Endothelial cell of umbilical vein (primary cell): ENCODE measurements around the gene P2RX4. TPM values are rescaled to one million over a fixed set of nuclear protein-coding genes. Genes with fewer than 3 reads are reported as not detected.

Source experiments
- BruUV-seq: library from RNA; stranded (reverse); fragments of 400-500 nt; replicated peaks from 2 replicates; lab custom pipeline; 2021; lab: Mats Ljungman, UMichigan
- CTCF ChIA-PET: fragments of 300-600, 350-600 bp; sonication (Branson Sonifier 250); formaldehyde crosslinking; loops from one replicate; lab custom pipeline; 2021; ENCODE audit warnings: antibody characterized with exemption, inconsistent platforms; lab: Charles Lee
- POLR2A ChIA-PET: fragments of 300-600, 350-600 bp; sonication (Branson Sonifier 250); formaldehyde crosslinking; loops from one replicate; lab custom pipeline; 2021; ENCODE audit warnings: antibody characterized with exemption, inconsistent platforms; lab: Charles Lee
- DNase-seq: peaks from one replicate; pipeline ENCODE4 v3.0.0-alpha.2; 2011; ENCODE audit warnings: low read depth, low spot score
- FAIRE-seq: peaks from 2 replicates; lab custom pipeline; 2011; peaks lifted over from hg19 to GRCh38; lab: Jason Lieb, UNC
- H2AFZ ChIP-seq: 2 replicates; pipeline ENCODE4 v1.6.0; 2012; ENCODE audit warnings: low read depth, low read length, control low read depth, inconsistent platforms
- H3K27ac ChIP-seq: 2 replicates; pipeline ENCODE4 v1.5.1; 2011; ENCODE audit warnings: low read depth, mild to moderate bottlenecking, control low read depth, low read length, moderate library complexity; ENCODE audit not compliant: insufficient read depth
- H3K27me3 ChIP-seq, 2 experiments: 2 replicates each; pipeline versions ENCODE4 v1.6.0 to v1.6.1; 2011; ENCODE audit warnings: low read length in 2 of 2, mixed read lengths in 1 of 2; ENCODE audit not compliant: control insufficient read depth in 2 of 2, insufficient read depth in 2 of 2
- H3K36me3 ChIP-seq, 2 experiments: 2 replicates in 1 of 2; 3 replicates in 1 of 2; pipeline ENCODE4 v1.5.1; 2011; ENCODE audit warnings: low read length in 2 of 2, mild to moderate bottlenecking in 1 of 2, moderate library complexity in 1 of 2; ENCODE audit not compliant: control insufficient read depth in 2 of 2, insufficient read depth in 2 of 2; ENCODE audit errors: extremely low read depth in 1 of 2
- H3K4me1 ChIP-seq: 3 replicates; pipeline ENCODE4 v1.5.1; 2011; ENCODE audit warnings: mild to moderate bottlenecking, low read length; ENCODE audit not compliant: control insufficient read depth, insufficient read depth; ENCODE audit errors: extremely low read depth
- H3K4me2 ChIP-seq: 2 replicates; pipeline ENCODE4 v1.6.1; 2011; ENCODE audit warnings: low read length, control low read depth, mixed read lengths; ENCODE audit not compliant: insufficient read depth
- H3K4me3 ChIP-seq, 3 experiments: fragments of 200-600 bp in 1 of 3; sonication (generic), shearing (Covaris generic) in 1 of 3; replicated peaks in 1 of 3; 2 replicates each; pipeline ENCODE4 v1.5.1; 2011 to 2016; ENCODE audit warnings: control low read depth in 3 of 3, low read length in 3 of 3, mild to moderate bottlenecking in 2 of 3, inconsistent platforms in 1 of 3, low read depth in 1 of 3, moderate library complexity in 1 of 3; ENCODE audit not compliant: insufficient read depth in 1 of 3
- H3K79me2 ChIP-seq: 2 replicates; pipeline ENCODE4 v1.6.0; 2012; ENCODE audit warnings: low read length, inconsistent platforms; ENCODE audit not compliant: control insufficient read depth, insufficient read depth
- H3K9ac ChIP-seq: replicated peaks from 2 replicates; pipeline ENCODE3; 2011; ENCODE audit warnings: low read length, control low read depth; ENCODE audit not compliant: insufficient read depth; ENCODE audit errors: extremely low read depth
- H3K9me1 ChIP-seq: replicated peaks from 3 replicates; pipeline ENCODE4 v1.6.0; 2011; ENCODE audit warnings: mild to moderate bottlenecking, low read length; ENCODE audit not compliant: control insufficient read depth, insufficient read depth; ENCODE audit errors: extremely low read depth
- H3K9me3 ChIP-seq: replicated peaks from 2 replicates; pipeline ENCODE4 v1.5.1; 2012; ENCODE audit warnings: low read length, inconsistent platforms; ENCODE audit not compliant: control insufficient read depth, insufficient read depth
- H4K20me1 ChIP-seq: replicated peaks from 2 replicates; pipeline ENCODE3; 2011; ENCODE audit warnings: mild to moderate bottlenecking, low read length; ENCODE audit not compliant: control insufficient read depth, insufficient read depth; ENCODE audit errors: extremely low read depth
- EZH2 ChIP-seq: IDR thresholded peaks from 2 replicates; pipeline ENCODE4 v1.6.1; 2012; ENCODE audit warnings: borderline replicate concordance, low read depth, mild to moderate bottlenecking, moderate library complexity, low read length, inconsistent platforms; ENCODE audit not compliant: severe bottlenecking
- GATA2 ChIP-seq: IDR thresholded peaks from 2 replicates; pipeline ENCODE4 v1.7.0; 2011; ENCODE audit warnings: low read depth, mild to moderate bottlenecking, moderate library complexity, mixed read lengths, low read length; ENCODE audit not compliant: insufficient read length, insufficient read depth
- JUN ChIP-seq: IDR thresholded peaks from 2 replicates; pipeline ENCODE4 v1.6.1; 2011; ENCODE audit warnings: borderline replicate concordance, low read depth; ENCODE audit not compliant: insufficient read length, insufficient read depth
- POLR2A ChIP-seq: IDR thresholded peaks from 2 replicates; pipeline ENCODE4 v1.6.1; 2012; ENCODE audit warnings: low read depth, mild to moderate bottlenecking, control low read depth, low read length
- POLR2AphosphoS5 ChIP-seq: IDR thresholded peaks from 2 replicates; pipeline ENCODE4 v1.6.1; 2012; ENCODE audit warnings: low read depth, mild to moderate bottlenecking, control low read depth, low read length, moderate library complexity; ENCODE audit not compliant: insufficient read depth
- dilution Hi-C: fragments of 300-500 bp; cut with MboI; formaldehyde crosslinking; loops from one replicate; pipeline ENCODE4 v1.15.0; 2019; ENCODE audit warnings: low sequenced_read_pairs; ENCODE audit not compliant: extremely low pct_ligation_motif_present
- intact Hi-C: fragments of 100-400 bp; cut with micrococcal nuclease; formaldehyde crosslinking; loops from one replicate; pipeline ENCODE4 v1.10.0; 2022
- polyA plus RNA-seq, 4 experiments: library from polyadenylated mRNA; depleted of rRNA in 3 of 4; stranded (reverse) in 3 of 4; unstranded in 1 of 4; fragments of >200 nt; gene quantifications; 2 replicates each; pipeline versions ENCODE4 v1.2.1 to v1.2.3, GENCODE V29; 2011 to 2012; ENCODE audit warnings: missing spikeins in 1 of 4
- total RNA-seq: library from RNA; stranded (reverse); gene quantifications from 2 replicates; pipeline ENCODE4 v1.2.3, GENCODE V29; 2021
- TF ChIP-seq, protein P1 (sequence below), 2 donors: IDR thresholded peaks; 1 replicate in 1 of 2; 2 replicates in 1 of 2; pipeline ENCODE4 v1.5.1; 2011; ENCODE audit warnings: low read length in 2 of 2, mild to moderate bottlenecking in 2 of 2, moderate library complexity in 2 of 2, control low read depth in 1 of 2, inconsistent platforms in 1 of 2, low read depth in 1 of 2; ENCODE audit not compliant: insufficient read depth in 1 of 2; ENCODE audit errors: extremely low read depth in 1 of 2
- TF ChIP-seq, protein P2 (sequence below): IDR thresholded peaks from 2 replicates; pipeline ENCODE4 v1.6.1; 2011; ENCODE audit not compliant: insufficient read depth, insufficient read length

P2RX4 gene
- total and polyA plus RNA-seq, 2 donors (not counting 3 experiments of a cell fraction or from before 2014, with no cell fraction given), result 92.8 to 116 TPM

DNA sequence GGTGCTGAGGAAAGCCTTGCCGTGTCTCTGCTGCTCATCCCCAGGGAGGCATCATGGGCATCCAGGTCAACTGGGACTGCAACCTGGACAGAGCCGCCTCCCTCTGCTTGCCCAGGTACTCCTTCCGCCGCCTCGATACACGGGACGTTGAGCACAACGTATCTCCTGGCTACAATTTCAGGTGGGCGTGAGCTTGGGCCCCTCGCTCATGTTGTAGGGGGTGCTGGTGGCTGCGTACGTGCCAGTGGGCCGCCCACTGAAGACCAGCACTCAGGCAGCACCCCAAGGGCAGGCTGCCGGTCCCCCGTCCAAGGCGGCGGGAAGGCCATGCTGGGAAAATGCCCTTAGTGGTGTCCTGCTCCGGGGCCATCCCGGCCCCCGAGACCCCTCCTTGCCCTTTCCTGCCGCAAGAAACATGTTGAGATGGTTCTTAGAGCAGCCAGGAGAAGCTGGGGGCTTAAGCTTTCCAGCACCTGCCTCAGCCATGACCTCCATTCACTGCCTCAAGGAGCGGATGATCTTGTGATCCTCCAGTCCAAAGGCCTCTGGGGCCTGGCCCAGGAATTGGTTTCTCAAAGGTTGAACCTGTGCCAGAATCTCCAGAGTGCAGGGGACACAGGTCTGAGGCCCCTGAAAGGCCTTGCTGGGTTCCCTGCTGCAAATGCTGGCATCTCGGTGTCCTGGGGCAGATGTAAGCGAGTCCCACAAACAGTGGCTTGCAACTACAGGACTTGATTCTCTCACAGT is 19.2 kb downstream of the P2RX4 start:
- BruUV-seq, result no TSS peak
- Histone ChIP-seq H4K20me1 (no peaks in the 10 kb centered on the region), H3K9me1 (no peaks in the 10 kb centered on the region), H3K9ac (no peak overlapping the region), H2AFZ (no peak overlapping the region), H3K4me1 (no peaks in the 10 kb centered on the region), H3K4me2 (no peak overlapping the region), H3K4me3 (no peak overlapping the region), H3K9me3 (no peaks in the 10 kb centered on the region), H3K27me3 (no peaks in the 10 kb centered on the region), H3K36me3 (peaks cover 3 to 14% of the 10 kb centered on the region in 2 experiments), H3K79me2 (no peaks in the 10 kb centered on the region), H3K27ac (no peak overlapping the region)
- DNase-seq (no peak), FAIRE-seq (no peak)
- ChIA-PET CTCF (interaction anchor here (0.7 to 2.2 kb wide), 7 partner anchors 10 to 169 kb away, joined by 3 to 8 read pairs (median 6); partner anchors contain the start of gene P2RX7), POLR2A (no interaction called here)
- dilution Hi-C loops, result no loop called here
- intact Hi-C loops, result no loop called here
- TF ChIP-seq EZH2 (no peak), POLR2A (no peak), JUN (no peak), POLR2AphosphoS5 (no peak), GATA2 (no peak)
- TF ChIP-seq, protein P1, sequence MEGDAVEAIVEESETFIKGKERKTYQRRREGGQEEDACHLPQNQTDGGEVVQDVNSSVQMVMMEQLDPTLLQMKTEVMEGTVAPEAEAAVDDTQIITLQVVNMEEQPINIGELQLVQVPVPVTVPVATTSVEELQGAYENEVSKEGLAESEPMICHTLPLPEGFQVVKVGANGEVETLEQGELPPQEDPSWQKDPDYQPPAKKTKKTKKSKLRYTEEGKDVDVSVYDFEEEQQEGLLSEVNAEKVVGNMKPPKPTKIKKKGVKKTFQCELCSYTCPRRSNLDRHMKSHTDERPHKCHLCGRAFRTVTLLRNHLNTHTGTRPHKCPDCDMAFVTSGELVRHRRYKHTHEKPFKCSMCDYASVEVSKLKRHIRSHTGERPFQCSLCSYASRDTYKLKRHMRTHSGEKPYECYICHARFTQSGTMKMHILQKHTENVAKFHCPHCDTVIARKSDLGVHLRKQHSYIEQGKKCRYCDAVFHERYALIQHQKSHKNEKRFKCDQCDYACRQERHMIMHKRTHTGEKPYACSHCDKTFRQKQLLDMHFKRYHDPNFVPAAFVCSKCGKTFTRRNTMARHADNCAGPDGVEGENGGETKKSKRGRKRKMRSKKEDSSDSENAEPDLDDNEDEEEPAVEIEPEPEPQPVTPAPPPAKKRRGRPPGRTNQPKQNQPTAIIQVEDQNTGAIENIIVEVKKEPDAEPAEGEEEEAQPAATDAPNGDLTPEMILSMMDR (IDR thresholded peaks at IDR 0.05; ENCODE audit: extremely low read depth in 1 of 2, insufficient read depth in 1 of 2, low read depth in 1 of 2, low read length in 2 of 2), result no peak
- TF ChIP-seq, protein P2, sequence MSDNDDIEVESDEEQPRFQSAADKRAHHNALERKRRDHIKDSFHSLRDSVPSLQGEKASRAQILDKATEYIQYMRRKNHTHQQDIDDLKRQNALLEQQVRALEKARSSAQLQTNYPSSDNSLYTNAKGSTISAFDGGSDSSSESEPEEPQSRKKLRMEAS, result no peak
